HL-60 (cell line): ENCODE results near the gene BTBD6.

Source experiments
- DNase-seq, 2 experiments: peaks; one replicate each; pipeline ENCODE4 v3.0.0-alpha.2; 2010 to 2020; ENCODE audit warnings: low read depth in 1 of 2, low spot score in 1 of 2
- H3K27ac ChIP-seq: fragments of 250-450 bp; sonication (Bioruptor Pico); replicated peaks from 2 replicates; pipeline ENCODE4 v1.5.1; 2020; ENCODE audit warnings: mild to moderate bottlenecking, moderate library complexity
- H3K27me3 ChIP-seq: fragments of 250-450 bp; sonication (Bioruptor Pico); 2 replicates; pipeline ENCODE4 v1.5.1; 2021; ENCODE audit warnings: mild to moderate bottlenecking, moderate library complexity; ENCODE audit not compliant: insufficient read depth, poor library complexity, severe bottlenecking
- H3K4me3 ChIP-seq: replicated peaks from 2 replicates; pipeline ENCODE4 v1.5.1; 2011; ENCODE audit warnings: mild to moderate bottlenecking, control low read depth, low read length; ENCODE audit not compliant: insufficient read depth
- GABPA ChIP-seq: IDR thresholded peaks from 2 replicates; pipeline ENCODE4 v1.6.1; 2012; ENCODE audit warnings: low read depth
- POLR2AphosphoS5 ChIP-seq: IDR thresholded peaks from 2 replicates; pipeline ENCODE4 v1.6.1; 2012; ENCODE audit warnings: low read depth
- SPI1 ChIP-seq: IDR thresholded peaks from 2 replicates; pipeline ENCODE4 v1.6.1; 2012; ENCODE audit warnings: low read depth, mild to moderate bottlenecking, borderline replicate concordance
- TF ChIP-seq, protein P1 (sequence below): IDR thresholded peaks from 2 replicates; pipeline ENCODE4 v1.6.1; 2012; ENCODE audit warnings: low read depth; ENCODE audit not compliant: insufficient replicate concordance
- TF ChIP-seq, protein P2 (sequence below): IDR thresholded peaks from one replicate; pipeline ENCODE4 v1.5.1; 2011; ENCODE audit warnings: low read length, control low read depth, inconsistent platforms; ENCODE audit not compliant: insufficient read depth

The BTBD6 gene

DNA sequence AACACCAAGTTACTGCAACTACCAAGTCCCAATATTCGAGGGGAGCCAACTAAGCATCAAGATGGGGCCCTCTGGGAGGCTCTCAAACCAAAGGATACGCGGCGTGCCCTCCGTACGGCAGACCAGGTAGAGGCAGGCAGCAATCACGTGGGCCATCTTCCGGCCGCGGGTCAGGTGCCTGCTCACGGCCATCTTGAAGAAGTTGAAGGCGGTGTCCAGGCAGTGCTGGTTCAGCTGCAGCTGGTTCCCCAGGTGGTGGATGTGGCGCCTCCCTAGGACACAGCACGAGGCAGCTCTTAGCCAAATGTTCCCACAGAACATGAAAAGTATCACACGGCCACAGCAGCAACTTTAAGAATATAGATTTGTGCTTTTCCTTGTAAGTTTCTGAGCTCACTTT lies 24.3 kb downstream of the BTBD6 start:
- no peak overlapping the region for H3K4me3 ChIP-seq
- no peak for DNase-seq

DNA sequence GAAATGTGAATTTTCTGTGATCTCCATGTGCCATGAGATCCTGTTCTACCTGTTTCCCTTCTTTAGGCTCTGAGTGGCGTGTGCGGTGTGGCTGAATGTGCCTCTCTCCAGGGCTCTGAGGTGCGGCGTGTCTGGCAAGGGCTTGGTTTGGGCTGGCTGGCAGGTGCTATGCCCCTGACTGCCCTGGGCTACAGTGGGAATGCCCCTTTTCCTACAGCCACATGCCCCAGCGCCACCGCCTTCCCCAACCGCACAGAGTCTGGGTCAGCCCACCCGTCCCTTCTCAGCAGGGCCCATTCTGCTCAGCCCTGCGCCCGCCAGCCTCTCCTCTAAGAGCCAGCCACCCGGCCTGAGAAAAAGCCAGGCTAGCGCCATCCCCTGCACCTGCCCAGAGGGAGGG lies 24.7 kb downstream of the BTBD6 start:
- H3K27ac ChIP-seq = no peak overlapping the region
- DNase-seq = no peak
- no peaks in the 10 kb centered on the region for H3K27me3 ChIP-seq
- TF ChIP-seq SPI1 (no peak), GABPA (no peak), POLR2AphosphoS5 (no peak)
- TF ChIP-seq, protein P1, sequence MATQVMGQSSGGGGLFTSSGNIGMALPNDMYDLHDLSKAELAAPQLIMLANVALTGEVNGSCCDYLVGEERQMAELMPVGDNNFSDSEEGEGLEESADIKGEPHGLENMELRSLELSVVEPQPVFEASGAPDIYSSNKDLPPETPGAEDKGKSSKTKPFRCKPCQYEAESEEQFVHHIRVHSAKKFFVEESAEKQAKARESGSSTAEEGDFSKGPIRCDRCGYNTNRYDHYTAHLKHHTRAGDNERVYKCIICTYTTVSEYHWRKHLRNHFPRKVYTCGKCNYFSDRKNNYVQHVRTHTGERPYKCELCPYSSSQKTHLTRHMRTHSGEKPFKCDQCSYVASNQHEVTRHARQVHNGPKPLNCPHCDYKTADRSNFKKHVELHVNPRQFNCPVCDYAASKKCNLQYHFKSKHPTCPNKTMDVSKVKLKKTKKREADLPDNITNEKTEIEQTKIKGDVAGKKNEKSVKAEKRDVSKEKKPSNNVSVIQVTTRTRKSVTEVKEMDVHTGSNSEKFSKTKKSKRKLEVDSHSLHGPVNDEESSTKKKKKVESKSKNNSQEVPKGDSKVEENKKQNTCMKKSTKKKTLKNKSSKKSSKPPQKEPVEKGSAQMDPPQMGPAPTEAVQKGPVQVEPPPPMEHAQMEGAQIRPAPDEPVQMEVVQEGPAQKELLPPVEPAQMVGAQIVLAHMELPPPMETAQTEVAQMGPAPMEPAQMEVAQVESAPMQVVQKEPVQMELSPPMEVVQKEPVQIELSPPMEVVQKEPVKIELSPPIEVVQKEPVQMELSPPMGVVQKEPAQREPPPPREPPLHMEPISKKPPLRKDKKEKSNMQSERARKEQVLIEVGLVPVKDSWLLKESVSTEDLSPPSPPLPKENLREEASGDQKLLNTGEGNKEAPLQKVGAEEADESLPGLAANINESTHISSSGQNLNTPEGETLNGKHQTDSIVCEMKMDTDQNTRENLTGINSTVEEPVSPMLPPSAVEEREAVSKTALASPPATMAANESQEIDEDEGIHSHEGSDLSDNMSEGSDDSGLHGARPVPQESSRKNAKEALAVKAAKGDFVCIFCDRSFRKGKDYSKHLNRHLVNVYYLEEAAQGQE = no peak
- TF ChIP-seq, protein P2, sequence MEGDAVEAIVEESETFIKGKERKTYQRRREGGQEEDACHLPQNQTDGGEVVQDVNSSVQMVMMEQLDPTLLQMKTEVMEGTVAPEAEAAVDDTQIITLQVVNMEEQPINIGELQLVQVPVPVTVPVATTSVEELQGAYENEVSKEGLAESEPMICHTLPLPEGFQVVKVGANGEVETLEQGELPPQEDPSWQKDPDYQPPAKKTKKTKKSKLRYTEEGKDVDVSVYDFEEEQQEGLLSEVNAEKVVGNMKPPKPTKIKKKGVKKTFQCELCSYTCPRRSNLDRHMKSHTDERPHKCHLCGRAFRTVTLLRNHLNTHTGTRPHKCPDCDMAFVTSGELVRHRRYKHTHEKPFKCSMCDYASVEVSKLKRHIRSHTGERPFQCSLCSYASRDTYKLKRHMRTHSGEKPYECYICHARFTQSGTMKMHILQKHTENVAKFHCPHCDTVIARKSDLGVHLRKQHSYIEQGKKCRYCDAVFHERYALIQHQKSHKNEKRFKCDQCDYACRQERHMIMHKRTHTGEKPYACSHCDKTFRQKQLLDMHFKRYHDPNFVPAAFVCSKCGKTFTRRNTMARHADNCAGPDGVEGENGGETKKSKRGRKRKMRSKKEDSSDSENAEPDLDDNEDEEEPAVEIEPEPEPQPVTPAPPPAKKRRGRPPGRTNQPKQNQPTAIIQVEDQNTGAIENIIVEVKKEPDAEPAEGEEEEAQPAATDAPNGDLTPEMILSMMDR = no peak
- H3K4me3 ChIP-seq = no peak overlapping the region

More for the DNA sequence above, 24.3 kb downstream of the BTBD6 start:
- Histone ChIP-seq H3K27ac (no peak overlapping the region), H3K27me3 (no peaks in the 10 kb centered on the region)
- TF ChIP-seq, protein P1 = no peak
- TF ChIP-seq POLR2AphosphoS5 = no peak
- TF ChIP-seq SPI1 = no peak
- TF ChIP-seq, protein P2 = no peak
- no peak for TF ChIP-seq GABPA

DNA sequence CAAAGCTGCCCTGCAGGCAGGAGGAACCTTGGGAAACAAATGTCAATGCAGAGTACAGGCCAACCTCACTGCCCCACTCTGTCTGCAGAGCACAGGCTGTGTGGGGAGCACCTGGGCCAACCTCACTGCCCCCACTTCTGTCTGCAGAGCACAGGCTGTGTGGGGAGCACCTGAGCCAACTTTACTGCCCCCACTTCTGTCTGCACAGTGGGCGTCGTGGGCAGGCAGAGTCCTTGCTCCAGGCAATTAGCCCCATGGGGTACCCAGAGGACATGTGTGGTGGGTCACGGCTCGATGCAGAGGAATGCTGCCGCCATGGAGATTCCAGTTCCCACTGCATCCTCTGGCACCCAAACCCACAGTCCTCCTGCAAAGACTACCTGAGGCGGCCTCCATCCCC lies 26.3 kb downstream of the BTBD6 start:
- H3K4me3 ChIP-seq = no peak overlapping the region
- no peaks in the 10 kb centered on the region for H3K27me3 ChIP-seq
- DNase-seq = no peak
- H3K27ac ChIP-seq = no peak overlapping the region
- TF ChIP-seq POLR2AphosphoS5 (no peak), SPI1 (no peak), GABPA (no peak)
- TF ChIP-seq, protein P1 = no peak
- TF ChIP-seq, protein P2 = no peak
